Calu3 (cell line): ENCODE data around the gene FANCI. TPM values are rescaled to one million over a fixed set of nuclear protein-coding genes. Genes with fewer than 3 reads are reported as not detected.

Experiments used
- BruUV-seq: library from RNA; stranded (reverse); fragments of 400-500 nt; replicated peaks from 2 replicates; lab custom pipeline; 2021; lab: Mats Ljungman, UMichigan
- CTCF ChIA-PET: fragments of 300-600 bp; sonication (Branson Sonifier 250); formaldehyde crosslinking; loops from one replicate; lab custom pipeline; 2022; ENCODE audit warnings: antibody characterized with exemption; lab: Charles Lee
- DNase-seq: peaks from one replicate; pipeline ENCODE4 v3.0.0; 2022
- H3K27ac Mint-ChIP-seq: one replicate; pipeline ENCODE4 v1.8.0; 2022; ENCODE audit warnings: mixed read lengths; ENCODE audit not compliant: unreplicated experiment
- H3K27me3 Mint-ChIP-seq: one replicate; pipeline ENCODE4 v1.8.0; 2022; ENCODE audit warnings: mixed read lengths; ENCODE audit not compliant: unreplicated experiment
- H3K36me3 Mint-ChIP-seq: one replicate; pipeline ENCODE4 v1.8.0; 2022; ENCODE audit warnings: mild to moderate bottlenecking, moderate library complexity, mixed read lengths; ENCODE audit not compliant: insufficient read depth, unreplicated experiment
- H3K4me1 Mint-ChIP-seq: one replicate; pipeline ENCODE4 v1.8.0; 2022; ENCODE audit warnings: mild to moderate bottlenecking, low read depth, mixed read lengths; ENCODE audit not compliant: unreplicated experiment
- H3K4me3 Mint-ChIP-seq: one replicate; pipeline ENCODE4 v1.8.0; 2022; ENCODE audit warnings: mild to moderate bottlenecking, low read depth, moderate library complexity, mixed read lengths; ENCODE audit not compliant: unreplicated experiment
- H3K9me3 Mint-ChIP-seq: one replicate; pipeline ENCODE4 v1.8.0; 2022; ENCODE audit warnings: low read depth, mixed read lengths; ENCODE audit not compliant: unreplicated experiment
- intact Hi-C: fragments of 100-400 bp; cut with micrococcal nuclease; formaldehyde crosslinking; loops from one replicate; pipeline ENCODE4 v1.10.0; 2022; ENCODE audit not compliant: unreplicated experiment
- total RNA-seq: library from RNA; stranded (reverse); gene quantifications from 2 replicates; pipeline ENCODE4 v1.2.3, GENCODE V29; 2022
- TF ChIP-seq, protein P1 (sequence below): fragments of 200-600 bp; IDR thresholded peaks from one replicate; pipeline ENCODE4 v1.8.0; 2022; ENCODE audit warnings: antibody characterized with exemption; ENCODE audit not compliant: unreplicated experiment

FANCI gene
- total RNA-seq, 1 experiment from 2014 or later: 138 TPM

DNA sequence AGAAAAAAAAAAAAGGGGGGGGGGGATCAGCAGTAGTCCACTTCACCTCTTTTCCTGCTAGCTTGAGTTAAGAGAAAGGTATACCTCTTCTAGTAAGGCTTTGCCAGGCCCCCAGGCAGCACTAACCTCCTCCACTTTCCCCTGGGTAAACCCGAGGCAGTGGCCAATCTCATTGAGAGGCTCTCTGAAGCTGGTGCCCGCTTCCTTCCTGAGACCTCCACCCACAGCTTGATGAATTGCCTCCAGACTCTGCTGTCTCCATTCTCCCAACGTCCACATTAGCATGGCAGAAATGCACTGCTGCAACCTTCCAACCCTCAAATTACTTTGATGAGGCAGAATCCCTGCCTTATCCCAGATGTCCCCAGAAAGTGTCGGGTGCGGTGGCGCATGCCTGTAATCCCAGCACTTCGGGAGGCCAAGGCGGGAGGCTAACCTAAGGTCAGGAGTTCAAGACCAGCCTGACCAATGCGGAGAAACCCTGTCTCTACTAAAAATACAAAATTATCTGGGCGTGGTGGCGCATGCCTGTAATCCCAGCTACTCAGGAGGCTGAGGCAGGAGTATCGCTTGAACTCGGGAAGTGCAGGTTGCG is 37.7 kb upstream of the FANCI start:
- Mint-ChIP-seq H3K27me3 (peaks cover 19% of the 10 kb centered on the region), H3K4me3 (no peak overlapping the region), H3K27ac (no peak overlapping the region), H3K4me1 (peaks cover 8% of the 10 kb centered on the region), H3K36me3 (peaks cover 24% of the 10 kb centered on the region), H3K9me3 (no peaks in the 10 kb centered on the region)
- BruUV-seq: no TSS peak
- CTCF ChIA-PET: interaction anchor here (0.6 to 2.4 kb wide), 18 partner anchors 9 to 327 kb away, joined by 3 to 28 read pairs (median 4); partner anchors contain the start of genes ABHD2 and FANCI
- no peak for DNase-seq
- TF ChIP-seq, protein P1, sequence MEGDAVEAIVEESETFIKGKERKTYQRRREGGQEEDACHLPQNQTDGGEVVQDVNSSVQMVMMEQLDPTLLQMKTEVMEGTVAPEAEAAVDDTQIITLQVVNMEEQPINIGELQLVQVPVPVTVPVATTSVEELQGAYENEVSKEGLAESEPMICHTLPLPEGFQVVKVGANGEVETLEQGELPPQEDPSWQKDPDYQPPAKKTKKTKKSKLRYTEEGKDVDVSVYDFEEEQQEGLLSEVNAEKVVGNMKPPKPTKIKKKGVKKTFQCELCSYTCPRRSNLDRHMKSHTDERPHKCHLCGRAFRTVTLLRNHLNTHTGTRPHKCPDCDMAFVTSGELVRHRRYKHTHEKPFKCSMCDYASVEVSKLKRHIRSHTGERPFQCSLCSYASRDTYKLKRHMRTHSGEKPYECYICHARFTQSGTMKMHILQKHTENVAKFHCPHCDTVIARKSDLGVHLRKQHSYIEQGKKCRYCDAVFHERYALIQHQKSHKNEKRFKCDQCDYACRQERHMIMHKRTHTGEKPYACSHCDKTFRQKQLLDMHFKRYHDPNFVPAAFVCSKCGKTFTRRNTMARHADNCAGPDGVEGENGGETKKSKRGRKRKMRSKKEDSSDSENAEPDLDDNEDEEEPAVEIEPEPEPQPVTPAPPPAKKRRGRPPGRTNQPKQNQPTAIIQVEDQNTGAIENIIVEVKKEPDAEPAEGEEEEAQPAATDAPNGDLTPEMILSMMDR: no peak
- intact Hi-C loops: loop anchor here (1.0 to 2.0 kb wide), 2 partner anchors 37 to 95 kb away; partner anchors contain the start of gene FANCI

DNA sequence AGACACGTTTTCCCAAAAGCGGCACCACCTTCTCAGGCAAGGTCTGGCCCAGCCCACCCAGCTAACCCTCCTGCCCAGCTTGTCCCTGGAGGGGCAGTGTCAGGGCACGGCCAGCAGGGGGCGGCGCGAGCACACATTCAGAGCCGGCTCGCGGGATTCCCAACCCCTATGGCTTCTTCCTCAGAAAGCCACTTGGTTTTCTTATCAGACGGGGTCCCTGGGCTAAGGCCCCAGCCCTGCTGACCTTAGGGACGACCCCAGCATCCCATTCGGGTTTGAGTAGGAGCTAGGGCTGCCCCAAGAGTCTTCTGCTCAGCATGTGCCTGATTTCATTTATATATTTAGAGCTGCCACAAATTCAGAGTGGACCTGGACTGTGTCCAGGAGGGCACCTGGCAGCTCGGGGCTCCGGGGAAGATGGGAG is 36.9 kb upstream of the FANCI start:
- H3K4me3 Mint-ChIP-seq: peak overlapping the region; percentile 15
- H3K27ac Mint-ChIP-seq: no peak overlapping the region
- intact Hi-C loops: loop anchor here (1.0 to 2.0 kb wide), 2 partner anchors 36 to 94 kb away; partner anchors contain the start of gene FANCI
- H3K4me1 Mint-ChIP-seq: peaks cover 8% of the 10 kb centered on the region
- peak; percentile 90 for DNase-seq
- peaks cover 26% of the 10 kb centered on the region for H3K27me3 Mint-ChIP-seq
- BruUV-seq: no TSS peak
- CTCF ChIA-PET: interaction anchor here (0.5 to 2.4 kb wide), 20 partner anchors 9 to 328 kb away, joined by 3 to 28 read pairs (median 4); partner anchors contain the start of genes ABHD2 and FANCI
- no peaks in the 10 kb centered on the region for H3K9me3 Mint-ChIP-seq
- TF ChIP-seq, protein P1: peak; percentile 96
- peaks cover 16% of the 10 kb centered on the region for H3K36me3 Mint-ChIP-seq

DNA sequence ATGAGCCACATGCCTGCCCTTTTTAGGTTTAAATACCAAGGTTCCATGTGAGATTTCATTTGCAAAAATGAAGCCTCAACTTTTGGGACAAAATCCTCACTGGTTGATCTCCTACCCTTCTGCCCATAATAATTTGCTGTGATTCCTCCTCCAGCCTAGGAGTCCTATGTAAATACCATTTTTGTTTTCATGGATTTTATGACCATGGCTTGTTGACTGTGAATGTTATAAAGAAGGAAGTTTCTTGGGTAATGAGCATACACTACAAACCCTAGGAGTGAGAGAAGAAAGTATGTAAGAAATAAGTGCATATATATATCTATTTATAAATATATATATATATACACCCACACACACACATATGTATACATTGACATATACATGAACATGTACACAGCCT is 35.5 kb upstream of the FANCI start:
- H3K27me3 Mint-ChIP-seq: peaks cover 26% of the 10 kb centered on the region
- H3K4me1 Mint-ChIP-seq: peaks cover 8% of the 10 kb centered on the region
- no peak overlapping the region for H3K27ac Mint-ChIP-seq
- peaks cover 16% of the 10 kb centered on the region for H3K36me3 Mint-ChIP-seq
- CTCF ChIA-PET: no interaction called here
- intact Hi-C loops: no loop called here
- no peaks in the 10 kb centered on the region for H3K9me3 Mint-ChIP-seq
- H3K4me3 Mint-ChIP-seq: no peak overlapping the region
- TF ChIP-seq, protein P1: no peak
- no TSS peak for BruUV-seq
- no peak for DNase-seq

DNA sequence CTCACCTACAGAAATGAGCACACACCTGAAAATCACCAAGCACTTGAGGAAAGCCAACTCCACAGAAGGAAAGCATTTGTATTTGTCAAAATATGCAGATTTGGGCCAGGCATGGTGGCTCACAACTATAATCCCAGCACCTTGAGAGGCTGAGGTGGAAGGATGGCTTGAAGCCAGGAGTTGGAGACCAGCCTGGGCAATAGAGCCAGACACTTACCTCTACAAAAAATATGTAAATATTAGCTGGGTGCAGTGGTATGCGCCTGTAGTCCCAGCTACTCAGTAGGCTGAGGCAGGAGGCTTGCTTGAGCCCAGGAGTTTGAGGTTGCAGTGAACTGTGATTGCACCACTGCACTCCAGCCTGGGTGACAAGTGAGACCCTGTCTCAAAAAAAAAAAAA is 34.7 kb upstream of the FANCI start:
- intact Hi-C loops: no loop called here
- H3K4me3 Mint-ChIP-seq: no peak overlapping the region
- H3K27ac Mint-ChIP-seq: no peak overlapping the region
- DNase-seq: no peak
- H3K9me3 Mint-ChIP-seq: no peaks in the 10 kb centered on the region
- peaks cover 26% of the 10 kb centered on the region for H3K27me3 Mint-ChIP-seq
- H3K36me3 Mint-ChIP-seq: peaks cover 13% of the 10 kb centered on the region
- TF ChIP-seq, protein P1: no peak
- BruUV-seq: no TSS peak
- H3K4me1 Mint-ChIP-seq: peaks cover 8% of the 10 kb centered on the region
- CTCF ChIA-PET: interaction anchor here (0.6 to 1.0 kb wide), 3 partner anchors 21 to 85 kb away, joined by 3 to 4 read pairs (median 3); no protein-coding TSS in a partner anchor
